MM.1S (cell line): ENCODE measurements around the gene GUCD1.

Source experiments
- DNase-seq: peaks from one replicate; pipeline ENCODE4 v3.0.0-alpha.2; 2015
- H2AFZ ChIP-seq: fragments of 300-600 bp; sonication (generic); 2 replicates; pipeline ENCODE4 v1.6.0; 2016; ENCODE audit warnings: antibody characterized with exemption, low read length
- H3F3A ChIP-seq: fragments of 300-600 bp; sonication (generic); 2 replicates; pipeline ENCODE4 v1.6.1; 2016; ENCODE audit warnings: mild to moderate bottlenecking, antibody characterized with exemption, low read length, moderate library complexity, mixed read lengths; ENCODE audit not compliant: insufficient read depth
- H3K27ac ChIP-seq: fragments of 300-600 bp; sonication (generic); 2 replicates; pipeline ENCODE4 v1.5.1; 2016; ENCODE audit warnings: mild to moderate bottlenecking, low read length
- H3K27me3 ChIP-seq: fragments of 300-600 bp; sonication (generic); replicated peaks from 2 replicates; pipeline ENCODE4 v1.6.0; 2016; ENCODE audit warnings: low read length; ENCODE audit not compliant: insufficient read depth
- H3K36me3 ChIP-seq: fragments of 300-600 bp; sonication (generic); replicated peaks from 2 replicates; pipeline ENCODE4 v1.6.1; 2016; ENCODE audit warnings: mild to moderate bottlenecking, low read length, mixed read lengths; ENCODE audit not compliant: insufficient read depth
- H3K4me1 ChIP-seq: fragments of 300-600 bp; sonication (generic); 2 replicates; pipeline ENCODE4 v1.6.1; 2016; ENCODE audit warnings: low read length, mixed read lengths
- H3K4me2 ChIP-seq: fragments of 300-600 bp; sonication (generic); 2 replicates; pipeline ENCODE4 v1.6.0; 2016; ENCODE audit warnings: low read depth, low read length
- H3K4me3 ChIP-seq: fragments of 300-600 bp; sonication (generic); 2 replicates; pipeline ENCODE4 v1.5.1; 2016; ENCODE audit warnings: low read length, mixed read lengths
- H3K79me2 ChIP-seq: fragments of 300-600 bp; sonication (generic); 2 replicates; pipeline ENCODE4 v1.6.1; 2016; ENCODE audit warnings: mixed run types, low read length, mixed read lengths
- H3K9ac ChIP-seq: fragments of 300-600 bp; sonication (generic); 2 replicates; pipeline ENCODE4 v1.6.1; 2016; ENCODE audit warnings: low read length, mixed read lengths
- H3K9me2 ChIP-seq: fragments of 300-600 bp; sonication (generic); replicated peaks from 2 replicates; pipeline ENCODE4 v1.6.1; 2016; ENCODE audit warnings: mild to moderate bottlenecking, low read length, mixed read lengths; ENCODE audit not compliant: insufficient read depth
- H3K9me3 ChIP-seq: fragments of 300-600 bp; sonication (generic); replicated peaks from 2 replicates; pipeline ENCODE4 v1.6.1; 2016; ENCODE audit warnings: mild to moderate bottlenecking, low read length, mixed read lengths; ENCODE audit not compliant: insufficient read depth
- H4K20me1 ChIP-seq: fragments of 300-600 bp; sonication (generic); 2 replicates; pipeline ENCODE4 v1.6.1; 2016; ENCODE audit warnings: mild to moderate bottlenecking, low read length, moderate library complexity, mixed read lengths; ENCODE audit not compliant: insufficient read depth
- CTCF ChIP-seq: fragments of 300-600 bp; sonication (generic); IDR thresholded peaks from 2 replicates; pipeline ENCODE4 v1.5.1; 2016; ENCODE audit warnings: antibody characterized with exemption, low read length, mixed read lengths
- EZH2 ChIP-seq: fragments of 300-600 bp; sonication (generic); optimal IDR thresholded peaks from 2 replicates; pipeline ENCODE3; 2017; ENCODE audit warnings: low read depth, mild to moderate bottlenecking, antibody characterized with exemption, low read length, mixed read lengths
- EZH2phosphoT487 ChIP-seq: fragments of 300-600 bp; sonication (generic); IDR thresholded peaks from 2 replicates; pipeline ENCODE4 v1.6.1; 2018; ENCODE audit warnings: antibody characterized with exemption, low read length

The GUCD1 gene

GRCh38 chr22:24513378-24514240, 41.3 kb downstream of the GUCD1 start:
- Histone ChIP-seq H3K79me2 (no peaks in the 10 kb centered on the region), H3K9me2 (no peaks in the 10 kb centered on the region), H3K9ac (no peak overlapping the region), H3K27ac (no peak overlapping the region), H3K4me3 (no peak overlapping the region), H3K9me3 (no peaks in the 10 kb centered on the region), H2AFZ (no peak overlapping the region), H3K36me3 (no peaks in the 10 kb centered on the region), H3K4me1 (peaks cover 5% of the 10 kb centered on the region; the same call in 1 of the 2 replicates), H3F3A (no peaks in the 10 kb centered on the region; the same call in 1 of the 2 replicates), H4K20me1 (no peaks in the 10 kb centered on the region), H3K4me2 (no peak overlapping the region), H3K27me3 (no peaks in the 10 kb centered on the region)
- no peak for DNase-seq
- TF ChIP-seq EZH2 (no peak), CTCF (no peak), EZH2phosphoT487 (no peak)

- no peaks in the 10 kb centered on the region for H3K79me2 ChIP-seq
- H3K9ac ChIP-seq: no peak overlapping the region
- no peaks in the 10 kb centered on the region for H3K36me3 ChIP-seq
- no peak overlapping the region for H2AFZ ChIP-seq
- TF ChIP-seq EZH2 (no peak), CTCF (no peak), EZH2phosphoT487 (no peak)
- peaks cover 5% of the 10 kb centered on the region; the same call in 1 of the 2 replicates for H3K4me1 ChIP-seq
- H4K20me1 ChIP-seq: no peaks in the 10 kb centered on the region
- no peaks in the 10 kb centered on the region; the same call in 1 of the 2 replicates for H3F3A ChIP-seq
- no peak for DNase-seq
- H3K4me2 ChIP-seq: no peak overlapping the region
- H3K9me2 ChIP-seq: no peaks in the 10 kb centered on the region
- no peak overlapping the region for H3K4me3 ChIP-seq
- H3K27ac ChIP-seq: no peak overlapping the region
- no peaks in the 10 kb centered on the region for H3K9me3 ChIP-seq
- H3K27me3 ChIP-seq: no peaks in the 10 kb centered on the region
These were observed 42.9 kb downstream of the GUCD1 start for GRCh38 chr22:24512043-24512442.

- Histone ChIP-seq H3K4me1 (peaks cover 5% of the 10 kb centered on the region; the same call in 1 of the 2 replicates), H3K36me3 (no peaks in the 10 kb centered on the region), H3K27me3 (no peaks in the 10 kb centered on the region), H3F3A (no peaks in the 10 kb centered on the region; the same call in 1 of the 2 replicates), H3K9me2 (no peaks in the 10 kb centered on the region), H4K20me1 (no peaks in the 10 kb centered on the region), H3K79me2 (no peaks in the 10 kb centered on the region), H3K9me3 (no peaks in the 10 kb centered on the region), H3K9ac (no peak overlapping the region), H3K4me3 (no peak overlapping the region), H3K4me2 (no peak overlapping the region), H3K27ac (no peak overlapping the region), H2AFZ (no peak overlapping the region)
- DNase-seq: no peak
- TF ChIP-seq CTCF (no peak), EZH2phosphoT487 (no peak), EZH2 (no peak)
These were observed 44.0 kb downstream of the GUCD1 start for GRCh38 chr22:24510637-24511625.
